Neural cell (in vitro differentiated cells): ENCODE data around the gene UTP14A.

Experiments
- CTCF ChIP-seq: fragments of 450-650 bp; IDR thresholded peaks from 2 replicates; pipeline ENCODE4 v1.5.1; 2014; ENCODE audit warnings: antibody characterized with exemption, mild to moderate bottlenecking, moderate library complexity; ENCODE audit not compliant: poor library complexity, severe bottlenecking
- EZH2 ChIP-seq: fragments of 200-600, 300-800 bp; shearing (Covaris generic), sonication (generic); IDR thresholded peaks from 2 replicates; pipeline ENCODE4 v1.6.1; 2014; ENCODE audit warnings: antibody characterized with exemption, low read length, borderline replicate concordance, mild to moderate bottlenecking; ENCODE audit not compliant: insufficient read depth, poor library complexity, severe bottlenecking

- TF ChIP-seq EZH2 (no peak), CTCF (no peak)
These were observed 2.7 kb downstream of the UTP14A start for GRCh38 chrX:129908636-129909035.
